ENCODE measurements around the gene EML1. TPM values are rescaled to one million over a fixed set of nuclear protein-coding genes. Genes with fewer than 3 reads are reported as not detected.
"Not testable (repeated sequence)": the region's sequence is repeated elsewhere in the genome, so short reads cannot be mapped to it uniquely, and the experiment has no call there.

Gene EML1
- total RNA-seq, 1 experiment from 2014 or later: 2.5 TPM

DNA sequence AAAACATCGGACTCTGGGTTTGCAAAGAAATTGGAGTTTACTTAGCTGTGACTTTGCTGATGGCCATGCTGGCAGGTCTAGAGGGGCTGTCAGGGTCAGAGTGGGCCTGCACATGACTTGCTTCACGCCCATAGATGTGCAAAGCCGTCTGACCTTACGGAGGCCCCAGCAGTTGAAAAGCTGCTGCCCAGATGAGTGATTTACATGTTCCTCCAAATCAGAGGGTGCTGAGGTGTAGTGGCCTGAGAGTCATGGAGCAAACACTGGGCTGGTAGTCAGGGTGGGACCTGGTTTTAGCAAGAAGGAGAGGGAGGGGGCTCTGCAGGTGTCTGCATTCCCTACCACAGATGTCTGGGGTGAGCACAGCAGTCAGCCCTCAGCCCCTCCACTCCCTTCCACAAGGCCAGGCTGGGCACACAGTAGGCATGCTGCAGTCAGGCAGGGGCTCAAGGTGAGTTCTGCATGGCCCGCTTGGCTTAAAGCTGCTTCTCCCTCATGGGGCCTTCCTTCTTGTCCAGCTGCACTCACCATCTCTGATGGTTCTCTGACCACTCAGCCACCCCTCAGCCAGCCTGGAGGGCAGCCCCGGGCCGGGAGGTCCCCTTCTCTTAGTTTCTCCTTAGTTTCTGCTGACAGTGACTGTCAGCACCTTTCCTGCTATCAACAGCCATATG lies 34.2 kb upstream of the EML1 start:
- TF ChIP-seq, protein P1, sequence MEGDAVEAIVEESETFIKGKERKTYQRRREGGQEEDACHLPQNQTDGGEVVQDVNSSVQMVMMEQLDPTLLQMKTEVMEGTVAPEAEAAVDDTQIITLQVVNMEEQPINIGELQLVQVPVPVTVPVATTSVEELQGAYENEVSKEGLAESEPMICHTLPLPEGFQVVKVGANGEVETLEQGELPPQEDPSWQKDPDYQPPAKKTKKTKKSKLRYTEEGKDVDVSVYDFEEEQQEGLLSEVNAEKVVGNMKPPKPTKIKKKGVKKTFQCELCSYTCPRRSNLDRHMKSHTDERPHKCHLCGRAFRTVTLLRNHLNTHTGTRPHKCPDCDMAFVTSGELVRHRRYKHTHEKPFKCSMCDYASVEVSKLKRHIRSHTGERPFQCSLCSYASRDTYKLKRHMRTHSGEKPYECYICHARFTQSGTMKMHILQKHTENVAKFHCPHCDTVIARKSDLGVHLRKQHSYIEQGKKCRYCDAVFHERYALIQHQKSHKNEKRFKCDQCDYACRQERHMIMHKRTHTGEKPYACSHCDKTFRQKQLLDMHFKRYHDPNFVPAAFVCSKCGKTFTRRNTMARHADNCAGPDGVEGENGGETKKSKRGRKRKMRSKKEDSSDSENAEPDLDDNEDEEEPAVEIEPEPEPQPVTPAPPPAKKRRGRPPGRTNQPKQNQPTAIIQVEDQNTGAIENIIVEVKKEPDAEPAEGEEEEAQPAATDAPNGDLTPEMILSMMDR (IDR thresholded peaks at IDR 0.05; ENCODE audit: unreplicated experiment): no peak
- intact Hi-C loops (cut with micrococcal nuclease; ENCODE audit: unreplicated experiment): no loop called here
- CTCF ChIA-PET: interaction anchor here (1.0 to 1.5 kb wide), 2 partner anchors 12 to 29 kb away, joined by 4 to 5 read pairs; no protein-coding TSS in a partner anchor
- H3K4me1 Mint-ChIP-seq (ENCODE audit: low read depth, unreplicated experiment): peaks cover 29% of the 10 kb centered on the region
- DNase-seq: no peak
- no peaks in the 10 kb centered on the region for H3K36me3 Mint-ChIP-seq (ENCODE audit: insufficient read depth, unreplicated experiment)
- no peaks in the 10 kb centered on the region for H3K27me3 Mint-ChIP-seq (ENCODE audit: unreplicated experiment)
- BruUV-seq (replicated peaks): no TSS peak
- H3K9me3 Mint-ChIP-seq (ENCODE audit: low read depth, unreplicated experiment): no peaks in the 10 kb centered on the region
- H3K4me3 Mint-ChIP-seq (ENCODE audit: low read depth, unreplicated experiment): no peak overlapping the region
- no peak overlapping the region for H3K27ac Mint-ChIP-seq (ENCODE audit: unreplicated experiment)

DNA sequence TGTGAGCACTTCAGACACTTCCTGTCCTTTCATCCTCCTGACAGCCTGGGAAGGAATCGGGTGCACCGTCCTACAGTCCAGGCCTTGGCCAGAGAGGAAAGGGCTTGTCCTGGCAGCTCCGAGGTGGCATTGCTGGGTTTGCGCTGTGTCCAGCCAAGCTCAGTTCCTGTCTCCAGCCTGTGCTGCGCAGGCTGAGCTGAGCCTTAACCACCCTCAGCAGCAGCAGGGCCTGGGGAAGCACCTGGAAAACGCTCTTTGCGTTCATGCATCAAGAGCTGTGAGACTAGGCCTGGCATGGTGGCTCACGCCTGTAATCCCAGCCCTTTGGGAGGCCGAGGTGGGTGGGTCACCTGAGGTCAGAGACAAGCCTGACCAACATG lies 33.7 kb upstream of the EML1 start:
- Mint-ChIP-seq H3K4me1 (ENCODE audit: low read depth, unreplicated experiment) (peaks cover 24% of the 10 kb centered on the region), H3K27me3 (ENCODE audit: unreplicated experiment) (no peaks in the 10 kb centered on the region), H3K4me3 (ENCODE audit: low read depth, unreplicated experiment) (no peak overlapping the region), H3K36me3 (ENCODE audit: insufficient read depth, unreplicated experiment) (no peaks in the 10 kb centered on the region), H3K9me3 (ENCODE audit: low read depth, unreplicated experiment) (no peaks in the 10 kb centered on the region), H3K27ac (ENCODE audit: unreplicated experiment) (no peak overlapping the region)
- CTCF ChIA-PET: no interaction called here
- TF ChIP-seq, protein P1 (IDR thresholded peaks at IDR 0.05; ENCODE audit: unreplicated experiment): no peak
- no TSS peak for BruUV-seq (replicated peaks)
- intact Hi-C loops (cut with micrococcal nuclease; ENCODE audit: unreplicated experiment): no loop called here
- no peak for DNase-seq

- CTCF ChIA-PET: no interaction called here
- peaks cover 13% of the 10 kb centered on the region for H3K4me1 Mint-ChIP-seq (ENCODE audit: low read depth, unreplicated experiment)
- no TSS peak for BruUV-seq (replicated peaks)
Observed at GRCh38 chr14:99760817-99761216, 32.4 kb upstream of the EML1 start.

DNA sequence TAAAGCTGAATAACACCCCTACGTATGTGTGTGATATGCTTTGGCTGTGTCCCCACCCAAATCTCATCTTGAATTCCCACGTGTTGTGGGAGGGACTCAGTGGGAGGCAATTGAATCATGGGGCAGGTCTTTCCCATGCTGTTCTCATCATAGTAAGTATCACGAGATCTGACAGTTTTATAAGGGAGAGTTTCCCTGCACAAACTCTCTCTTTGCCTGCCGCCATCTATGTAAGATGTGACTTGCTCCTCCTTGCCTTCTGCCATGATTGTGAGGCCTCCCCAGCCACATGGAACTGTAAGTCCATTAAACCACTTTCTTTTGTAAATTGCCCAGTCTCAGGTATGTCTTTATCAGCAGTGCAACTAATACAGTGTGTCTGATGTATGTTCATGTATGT lies 30.3 kb upstream of the EML1 start:
- H3K36me3 Mint-ChIP-seq (ENCODE audit: insufficient read depth, unreplicated experiment); DNase-seq; BruUV-seq (replicated peaks); H3K27ac Mint-ChIP-seq (ENCODE audit: unreplicated experiment); intact Hi-C loops (cut with micrococcal nuclease; ENCODE audit: unreplicated experiment); H3K9me3 Mint-ChIP-seq (ENCODE audit: low read depth, unreplicated experiment); H3K27me3 Mint-ChIP-seq (ENCODE audit: unreplicated experiment); H3K4me1 Mint-ChIP-seq (ENCODE audit: low read depth, unreplicated experiment); H3K4me3 Mint-ChIP-seq (ENCODE audit: low read depth, unreplicated experiment): not testable (repeated sequence)
- CTCF ChIA-PET: interaction anchor here (0.7 kb wide), 1 partner anchor 33 kb away, joined by 3 read pairs; no protein-coding TSS in a partner anchor

More at GRCh38 chr14:99760817-99761216, 32.4 kb upstream of the EML1 start:
- Mint-ChIP-seq H3K27me3 (ENCODE audit: unreplicated experiment) (no peaks in the 10 kb centered on the region), H3K36me3 (ENCODE audit: insufficient read depth, unreplicated experiment) (no peaks in the 10 kb centered on the region), H3K27ac (ENCODE audit: unreplicated experiment) (no peak overlapping the region), H3K4me3 (ENCODE audit: low read depth, unreplicated experiment) (no peak overlapping the region), H3K9me3 (ENCODE audit: low read depth, unreplicated experiment) (no peaks in the 10 kb centered on the region)
- intact Hi-C loops (cut with micrococcal nuclease; ENCODE audit: unreplicated experiment): no loop called here
- DNase-seq: no peak
- TF ChIP-seq, protein P1 (IDR thresholded peaks at IDR 0.05; ENCODE audit: unreplicated experiment): no peak

DNA sequence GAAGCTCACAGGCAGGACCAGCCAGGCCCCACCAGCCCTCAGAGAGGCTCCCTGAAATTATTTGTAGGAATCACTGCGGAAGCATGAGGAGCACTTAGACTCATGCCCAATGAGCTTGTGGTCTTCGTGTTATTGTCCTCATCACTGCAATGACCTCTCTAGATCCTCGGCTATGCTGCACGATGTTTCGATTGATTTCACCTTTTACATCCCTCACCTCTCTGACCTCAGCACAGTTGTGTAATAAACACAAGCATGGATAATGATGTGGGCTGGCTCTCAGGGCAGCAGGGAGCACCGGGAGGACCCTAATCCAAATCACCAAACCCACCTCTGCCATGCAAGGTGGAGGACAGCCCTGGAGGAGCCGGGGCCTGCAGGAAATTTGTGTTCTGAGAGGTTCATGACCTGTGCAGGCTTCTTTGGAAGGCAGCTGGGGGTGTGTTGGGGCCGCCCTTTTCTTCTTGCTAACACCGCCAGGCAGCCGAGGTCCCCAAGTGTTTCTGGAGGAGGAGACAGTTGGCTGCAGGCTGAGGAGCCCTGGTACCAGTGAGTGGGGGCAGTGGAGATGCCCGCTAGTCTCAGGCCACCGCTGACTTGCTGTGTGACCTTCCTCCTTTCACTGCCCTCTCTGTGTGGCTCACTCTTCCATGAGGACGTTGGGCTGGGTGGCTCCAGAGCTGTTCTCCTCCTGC lies 29.5 kb upstream of the EML1 start:
- CTCF ChIA-PET: interaction anchor here (0.7 kb wide), 1 partner anchor 32 kb away, joined by 3 read pairs; no protein-coding TSS in a partner anchor
- no peak for DNase-seq
- H3K4me1 Mint-ChIP-seq (ENCODE audit: low read depth, unreplicated experiment): no peaks in the 10 kb centered on the region
- H3K27me3 Mint-ChIP-seq (ENCODE audit: unreplicated experiment): no peaks in the 10 kb centered on the region
- TF ChIP-seq, protein P1 (IDR thresholded peaks at IDR 0.05; ENCODE audit: unreplicated experiment): no peak
- BruUV-seq (replicated peaks): no TSS peak
- no peak overlapping the region for H3K27ac Mint-ChIP-seq (ENCODE audit: unreplicated experiment)
- H3K4me3 Mint-ChIP-seq (ENCODE audit: low read depth, unreplicated experiment): no peak overlapping the region
- H3K36me3 Mint-ChIP-seq (ENCODE audit: insufficient read depth, unreplicated experiment): no peaks in the 10 kb centered on the region
- intact Hi-C loops (cut with micrococcal nuclease; ENCODE audit: unreplicated experiment): no loop called here
- H3K9me3 Mint-ChIP-seq (ENCODE audit: low read depth, unreplicated experiment): no peaks in the 10 kb centered on the region

Measured in Calu3 (cell line).